ENCODE results near the gene VSIR. TPM values are rescaled to one million over a fixed set of nuclear protein-coding genes. Genes with fewer than 3 reads are reported as not detected.

The VSIR gene
- total and polyA plus RNA-seq, 9 of the 15 experiments (the other 6 are each of a cell fraction or from before 2014, with no cell fraction given) = 0.14 to 20.5 (median 9.3) TPM

DNA sequence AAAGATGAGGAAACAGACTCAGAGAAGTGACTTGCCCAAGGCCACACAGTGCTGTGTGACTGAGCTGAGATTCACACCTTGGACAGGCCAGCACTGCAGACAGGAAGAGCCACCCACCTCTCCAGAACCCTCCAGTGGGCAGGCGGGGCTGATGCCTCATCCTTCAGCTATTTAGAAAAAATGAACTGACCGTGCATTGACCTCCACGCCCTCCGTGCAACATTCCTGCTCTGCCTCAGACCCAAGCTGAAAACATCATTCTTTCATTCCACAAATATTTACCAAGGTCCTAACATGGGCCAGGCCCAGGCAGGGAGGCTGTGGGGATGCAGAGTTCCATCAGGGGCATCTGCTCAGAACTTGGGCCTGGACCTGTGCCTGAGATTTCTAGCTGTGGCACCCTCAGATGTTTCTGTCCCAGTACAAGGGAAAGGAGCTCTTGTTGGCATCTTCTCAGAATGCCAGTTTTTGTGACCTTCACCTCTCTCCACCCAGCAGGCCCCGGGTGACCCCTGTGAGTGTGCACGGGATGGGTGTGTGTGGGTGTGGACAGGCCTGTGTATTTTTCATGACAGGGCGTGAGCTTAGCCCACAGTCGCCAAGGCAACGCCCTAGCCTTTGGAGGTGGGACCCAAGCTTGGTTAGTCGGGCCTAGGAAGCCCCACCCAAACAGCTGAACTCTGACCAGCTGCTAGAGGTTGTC, 6.5 kb downstream of the VSIR start:
- Histone ChIP-seq H4K20me1 (replicated peaks; ENCODE audit: control insufficient read depth, insufficient read depth, low read length) (no peaks in the 10 kb centered on the region; the same call in none of the 2 replicates), H3K36me3 (ENCODE audit: control insufficient read depth, insufficient read depth, low read length) (no peaks in the 10 kb centered on the region), H3K9me1 (ENCODE audit: control insufficient read depth, insufficient read depth, low read length) (no peaks in the 10 kb centered on the region), H2AFZ (ENCODE audit: low read depth, low read length) (no peak overlapping the region), H3K79me2 (ENCODE audit: control insufficient read depth, insufficient read depth, low read length) (no peaks in the 10 kb centered on the region), H3K4me1 (replicated peaks in 1 of 2; ENCODE audit: control insufficient read depth in 2 of 2, insufficient read depth in 2 of 2, low read length in 2 of 2) (peaks cover 31 to 32% of the 10 kb centered on the region in 2 experiments), H3K27me3 (ENCODE audit: control insufficient read depth in 2 of 2, insufficient read depth in 2 of 2, low read length in 2 of 2) (peaks cover 0 to 6% of the 10 kb centered on the region in 2 experiments; a peak in 2 of 5 replicates), H3K27ac (ENCODE audit: extremely low read depth, low read depth, low read length) (no peak overlapping the region), H3K9me3 (replicated peaks; ENCODE audit: control insufficient read depth, insufficient read depth, low read depth, low read length) (no peaks in the 10 kb centered on the region), H3K9ac (ENCODE audit: insufficient read depth in 1 of 2, low read depth in 2 of 2, low read length in 2 of 2) (0 out of 4 replicates have a peak overlapping the region, but pooled peaks of 1 of the 2 experiments have one; percentile 2), H3K4me3 (no peak overlapping the region), H3K4me2 (ENCODE audit: insufficient read depth, low read length) (no peak overlapping the region)
- ChIA-PET CTCF (ENCODE audit: low intra/inter-chr PET ratio) (no interaction called here), POLR2A (interaction anchor here (0.5 to 1.2 kb wide), 10 partner anchors 10 to 209 kb away, joined by 3 to 6 read pairs (median 3); no protein-coding TSS in a partner anchor)
- in situ Hi-C loops (cut with MboI) (no loop called here), intact Hi-C loops (cut with micrococcal nuclease) (no loop called here)
- ATAC-seq (peak; percentile 59), DNase-seq (ENCODE audit: extremely low read depth in 1 of 4, low spot score in 3 of 4) (peak; percentile 48 to 76 (median 66)), FAIRE-seq (no peak)
- WGBS (ENCODE audit: insufficient coverage, low coverage, missing lambda C conversion rate) = 32% methylated on average over 10 of the region's 10 CpGs
- no TSS peak for BruUV-seq (replicated peaks)
- TF ChIP-seq EGR1 (conservative IDR thresholded peaks at IDR 0.05) (peak; percentile 23; the same call in 1 of the 2 replicates), RFX1 (IDR thresholded peaks at IDR 0.05) (peak; percentile 85), NCOA1 (IDR thresholded peaks at IDR 0.05; ENCODE audit: low read depth) (no peak), ZNF699 (CRISPR knock-in tag; IDR thresholded peaks at IDR 0.05; ENCODE audit: insufficient replicate concordance) (no peak), MEIS2 (IDR thresholded peaks at IDR 0.05; ENCODE audit: partially characterized antibody) (peak; percentile 85), MYNN (IDR thresholded peaks at IDR 0.05) (peak; percentile 47; the same call in 1 of the 2 replicates), MYNN (CRISPR knock-in tag; IDR thresholded peaks at IDR 0.05) (no peak), SIN3A (IDR thresholded peaks at IDR 0.05; ENCODE audit: borderline replicate concordance in 2 of 2, control insufficient read depth in 1 of 2, low read depth in 2 of 2, low read length in 2 of 2) (peak in 1 of 2 experiments; percentile 73; a peak in 1 of 4 replicates), PHF8 (IDR thresholded peaks at IDR 0.05; ENCODE audit: borderline replicate concordance, low read length) (no peak), BHLHE40 (IDR thresholded peaks at IDR 0.05; ENCODE audit: low read length) (peak; percentile 63), DACH1 (IDR thresholded peaks at IDR 0.05; ENCODE audit: partially characterized antibody) (peak; percentile 69)
- TF ChIP-seq, protein P1, sequence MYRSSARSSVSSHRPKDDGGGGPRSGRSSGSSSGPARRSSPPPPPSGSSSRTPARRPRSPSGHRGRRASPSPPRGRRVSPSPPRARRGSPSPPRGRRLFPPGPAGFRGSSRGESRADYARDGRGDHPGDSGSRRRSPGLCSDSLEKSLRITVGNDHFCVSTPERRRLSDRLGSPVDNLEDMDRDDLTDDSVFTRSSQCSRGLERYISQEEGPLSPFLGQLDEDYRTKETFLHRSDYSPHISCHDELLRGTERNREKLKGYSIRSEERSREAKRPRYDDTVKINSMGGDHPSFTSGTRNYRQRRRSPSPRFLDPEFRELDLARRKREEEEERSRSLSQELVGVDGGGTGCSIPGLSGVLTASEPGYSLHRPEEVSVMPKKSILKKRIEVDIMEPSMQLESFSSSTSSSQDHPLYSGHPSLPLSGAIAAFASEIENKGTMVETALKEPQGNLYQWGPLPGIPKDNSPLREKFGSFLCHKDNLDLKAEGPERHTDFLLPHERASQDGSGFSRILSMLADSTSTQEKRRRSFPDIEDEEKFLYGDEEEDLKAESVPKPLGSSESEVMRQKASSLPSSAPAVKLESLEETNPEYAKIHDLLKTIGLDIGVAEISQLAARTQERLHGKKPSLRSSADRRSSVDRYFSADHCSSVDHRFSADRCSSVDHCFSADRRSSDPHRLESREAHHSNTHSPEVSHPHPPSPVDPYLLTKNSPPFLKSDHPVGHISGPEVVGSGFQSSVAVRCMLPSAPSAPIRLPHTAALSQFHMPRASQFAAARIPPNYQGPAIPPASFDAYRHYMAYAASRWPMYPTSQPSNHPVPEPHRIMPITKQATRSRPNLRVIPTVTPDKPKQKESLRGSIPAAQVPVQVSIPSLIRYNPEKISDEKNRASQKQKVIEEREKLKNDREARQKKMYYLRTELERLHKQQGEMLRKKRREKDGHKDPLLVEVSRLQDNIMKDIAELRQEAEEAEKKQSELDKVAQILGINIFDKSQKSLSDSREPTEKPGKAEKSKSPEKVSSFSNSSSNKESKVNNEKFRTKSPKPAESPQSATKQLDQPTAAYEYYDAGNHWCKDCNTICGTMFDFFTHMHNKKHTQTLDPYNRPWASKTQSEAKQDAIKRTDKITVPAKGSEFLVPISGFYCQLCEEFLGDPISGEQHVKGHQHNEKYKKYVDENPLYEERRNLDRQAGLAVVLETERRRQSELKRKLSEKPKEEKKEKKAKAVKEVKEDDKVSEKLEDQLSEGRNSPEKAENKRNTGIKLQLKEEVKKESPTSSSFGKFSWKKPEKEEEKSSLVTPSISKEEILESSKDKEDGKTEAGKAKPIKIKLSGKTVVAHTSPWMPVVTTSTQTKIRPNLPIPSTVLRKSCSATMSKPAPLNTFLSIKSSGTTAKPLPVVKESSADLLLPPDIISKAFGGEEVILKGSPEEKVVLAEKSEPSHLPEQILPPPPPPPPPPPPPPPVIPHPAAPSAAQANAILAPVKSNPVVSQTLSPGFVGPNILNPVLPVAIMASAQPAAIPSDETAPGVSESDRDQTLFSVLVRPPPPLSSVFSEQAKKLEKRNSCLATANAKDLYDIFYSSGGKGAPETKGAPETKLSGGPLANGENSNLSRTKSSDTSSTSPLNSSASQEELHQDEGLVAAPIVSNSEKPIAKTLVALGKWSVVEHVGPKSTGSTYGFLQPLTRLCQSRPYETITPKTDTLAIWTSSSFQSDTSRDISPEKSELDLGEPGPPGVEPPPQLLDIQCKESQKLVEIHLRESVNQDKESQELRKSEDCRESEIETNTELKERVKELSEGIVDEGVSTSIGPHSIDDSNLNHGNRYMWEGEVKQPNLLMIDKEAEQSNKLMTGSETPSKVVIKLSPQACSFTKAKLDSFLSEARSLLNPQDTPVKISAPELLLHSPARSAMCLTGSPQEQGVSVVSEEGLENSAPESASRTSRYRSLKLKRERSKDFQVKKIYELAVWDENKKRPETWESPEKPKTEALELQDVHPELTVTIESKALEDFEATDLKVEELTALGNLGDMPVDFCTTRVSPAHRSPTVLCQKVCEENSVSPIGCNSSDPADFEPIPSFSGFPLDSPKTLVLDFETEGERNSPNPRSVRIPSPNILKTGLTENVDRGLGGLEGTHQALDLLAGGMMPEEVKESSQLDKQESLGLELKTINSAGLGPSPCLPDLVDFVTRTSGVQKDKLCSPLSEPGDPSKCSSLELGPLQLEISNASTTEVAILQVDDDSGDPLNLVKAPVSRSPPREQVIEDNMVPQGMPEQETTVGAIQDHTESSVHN (IDR thresholded peaks at IDR 0.05; ENCODE audit: borderline replicate concordance in 1 of 2, low read depth in 1 of 2) = peak in 1 of 2 experiments; percentile 44; a peak in 1 of 4 replicates
- TF ChIP-seq, protein P2, sequence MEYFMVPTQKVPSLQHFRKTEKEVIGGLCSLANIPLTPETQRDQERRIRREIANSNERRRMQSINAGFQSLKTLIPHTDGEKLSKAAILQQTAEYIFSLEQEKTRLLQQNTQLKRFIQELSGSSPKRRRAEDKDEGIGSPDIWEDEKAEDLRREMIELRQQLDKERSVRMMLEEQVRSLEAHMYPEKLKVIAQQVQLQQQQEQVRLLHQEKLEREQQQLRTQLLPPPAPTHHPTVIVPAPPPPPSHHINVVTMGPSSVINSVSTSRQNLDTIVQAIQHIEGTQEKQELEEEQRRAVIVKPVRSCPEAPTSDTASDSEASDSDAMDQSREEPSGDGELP (CRISPR knock-in tag; IDR thresholded peaks at IDR 0.05; ENCODE audit: borderline replicate concordance) = peak; percentile 99
